GM23338 (cell line): ENCODE results near the gene RELL1.

Experiments
- CREB1 ChIP-seq: fragments of 250-450 bp; sonication (Bioruptor Pico); IDR thresholded peaks from 2 replicates; pipeline ENCODE4 v1.5.0; 2020; ENCODE audit warnings: low read depth, mild to moderate bottlenecking, moderate library complexity
- EZH2 ChIP-seq: fragments of 200-600 bp; sonication (generic); IDR thresholded peaks from one replicate; pipeline ENCODE4 v1.8.0; 2017; ENCODE audit warnings: antibody characterized with exemption, mild to moderate bottlenecking, low read depth; ENCODE audit not compliant: unreplicated experiment
- EZH2phosphoT487 ChIP-seq: fragments of 200-600 bp; sonication (generic); IDR thresholded peaks from one replicate; pipeline ENCODE4 v1.8.1; 2018; ENCODE audit warnings: antibody characterized with exemption; ENCODE audit not compliant: unreplicated experiment
- POLR2AphosphoS5 ChIP-seq: IDR thresholded peaks from 2 replicates; pipeline ENCODE4 v1.6.1; 2016; ENCODE audit warnings: antibody characterized with exemption, low read depth
- TF ChIP-seq, protein P1 (sequence below), 2 experiments: fragments of 200-600 bp in 1 of 2; sonication (generic) in 1 of 2; conservative IDR thresholded peaks; 2 replicates each; pipeline versions ENCODE4 v1.5.1 to v1.6.1; 2016 to 2017; ENCODE audit warnings: antibody characterized with exemption in 2 of 2, low read depth in 2 of 2, mild to moderate bottlenecking in 2 of 2, moderate library complexity in 1 of 2
- TF ChIP-seq, protein P2 (sequence below): IDR thresholded peaks from one replicate; pipeline ENCODE4 v1.6.1; 2018; ENCODE audit warnings: antibody characterized with exemption; ENCODE audit not compliant: unreplicated experiment

DNA sequence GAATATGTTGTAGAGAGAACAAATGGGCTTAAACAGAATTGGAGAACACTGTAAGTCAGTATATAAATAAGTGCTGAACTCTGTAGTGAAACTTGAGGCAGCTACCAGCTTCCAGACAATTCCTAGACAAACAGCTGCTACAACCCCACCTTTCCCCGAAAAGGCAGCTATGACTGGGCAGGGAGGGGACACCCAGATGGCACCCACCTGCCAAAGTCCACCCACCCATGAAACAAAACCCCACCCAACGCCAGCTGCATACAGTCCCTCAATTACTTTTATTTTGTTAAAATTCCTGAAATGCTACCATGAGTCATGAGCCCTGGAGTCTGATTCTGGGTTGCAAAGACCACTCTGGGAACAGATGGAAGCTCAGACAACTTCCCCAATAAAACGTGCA, 24.4 kb downstream of the RELL1 start:
- TF ChIP-seq POLR2AphosphoS5 (no peak), CREB1 (CRISPR knock-in tag) (no peak), EZH2phosphoT487 (no peak), EZH2 (no peak)
- TF ChIP-seq, protein P1, sequence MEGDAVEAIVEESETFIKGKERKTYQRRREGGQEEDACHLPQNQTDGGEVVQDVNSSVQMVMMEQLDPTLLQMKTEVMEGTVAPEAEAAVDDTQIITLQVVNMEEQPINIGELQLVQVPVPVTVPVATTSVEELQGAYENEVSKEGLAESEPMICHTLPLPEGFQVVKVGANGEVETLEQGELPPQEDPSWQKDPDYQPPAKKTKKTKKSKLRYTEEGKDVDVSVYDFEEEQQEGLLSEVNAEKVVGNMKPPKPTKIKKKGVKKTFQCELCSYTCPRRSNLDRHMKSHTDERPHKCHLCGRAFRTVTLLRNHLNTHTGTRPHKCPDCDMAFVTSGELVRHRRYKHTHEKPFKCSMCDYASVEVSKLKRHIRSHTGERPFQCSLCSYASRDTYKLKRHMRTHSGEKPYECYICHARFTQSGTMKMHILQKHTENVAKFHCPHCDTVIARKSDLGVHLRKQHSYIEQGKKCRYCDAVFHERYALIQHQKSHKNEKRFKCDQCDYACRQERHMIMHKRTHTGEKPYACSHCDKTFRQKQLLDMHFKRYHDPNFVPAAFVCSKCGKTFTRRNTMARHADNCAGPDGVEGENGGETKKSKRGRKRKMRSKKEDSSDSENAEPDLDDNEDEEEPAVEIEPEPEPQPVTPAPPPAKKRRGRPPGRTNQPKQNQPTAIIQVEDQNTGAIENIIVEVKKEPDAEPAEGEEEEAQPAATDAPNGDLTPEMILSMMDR (conservative IDR thresholded peaks at IDR 0.05; ENCODE audit: low read depth in 2 of 2) = no peak
- TF ChIP-seq, protein P2, sequence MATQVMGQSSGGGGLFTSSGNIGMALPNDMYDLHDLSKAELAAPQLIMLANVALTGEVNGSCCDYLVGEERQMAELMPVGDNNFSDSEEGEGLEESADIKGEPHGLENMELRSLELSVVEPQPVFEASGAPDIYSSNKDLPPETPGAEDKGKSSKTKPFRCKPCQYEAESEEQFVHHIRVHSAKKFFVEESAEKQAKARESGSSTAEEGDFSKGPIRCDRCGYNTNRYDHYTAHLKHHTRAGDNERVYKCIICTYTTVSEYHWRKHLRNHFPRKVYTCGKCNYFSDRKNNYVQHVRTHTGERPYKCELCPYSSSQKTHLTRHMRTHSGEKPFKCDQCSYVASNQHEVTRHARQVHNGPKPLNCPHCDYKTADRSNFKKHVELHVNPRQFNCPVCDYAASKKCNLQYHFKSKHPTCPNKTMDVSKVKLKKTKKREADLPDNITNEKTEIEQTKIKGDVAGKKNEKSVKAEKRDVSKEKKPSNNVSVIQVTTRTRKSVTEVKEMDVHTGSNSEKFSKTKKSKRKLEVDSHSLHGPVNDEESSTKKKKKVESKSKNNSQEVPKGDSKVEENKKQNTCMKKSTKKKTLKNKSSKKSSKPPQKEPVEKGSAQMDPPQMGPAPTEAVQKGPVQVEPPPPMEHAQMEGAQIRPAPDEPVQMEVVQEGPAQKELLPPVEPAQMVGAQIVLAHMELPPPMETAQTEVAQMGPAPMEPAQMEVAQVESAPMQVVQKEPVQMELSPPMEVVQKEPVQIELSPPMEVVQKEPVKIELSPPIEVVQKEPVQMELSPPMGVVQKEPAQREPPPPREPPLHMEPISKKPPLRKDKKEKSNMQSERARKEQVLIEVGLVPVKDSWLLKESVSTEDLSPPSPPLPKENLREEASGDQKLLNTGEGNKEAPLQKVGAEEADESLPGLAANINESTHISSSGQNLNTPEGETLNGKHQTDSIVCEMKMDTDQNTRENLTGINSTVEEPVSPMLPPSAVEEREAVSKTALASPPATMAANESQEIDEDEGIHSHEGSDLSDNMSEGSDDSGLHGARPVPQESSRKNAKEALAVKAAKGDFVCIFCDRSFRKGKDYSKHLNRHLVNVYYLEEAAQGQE = no peak
